K562 (cell line): Measurements from ENCODE around the gene MAML3. TPM values are rescaled to one million over a fixed set of nuclear protein-coding genes. Genes with fewer than 3 reads are reported as not detected.

ENCODE experiments used
- ATAC-seq: fragments of 200-7000 bp; cut with Tn5 transposase; 3 replicates; pipeline ENCODE4 v1.9.1; 2020; ENCODE audit warnings: moderate library complexity
- BruUV-seq: library from RNA; stranded (reverse); fragments of 400-500 nt; replicated peaks from 2 replicates; lab custom pipeline; 2021; lab: Mats Ljungman, UMichigan
- CTCF ChIA-PET: fragments of 300-600 bp; formaldehyde crosslinking; extraction: SDS; loops from one replicate; lab custom pipeline; 2021; ENCODE audit warnings: low intra/inter-chr PET ratio; lab: Yijun Ruan, JAX
- POLR2A ChIA-PET: fragments of 300-600, 350-650 bp; sonication (Branson Sonifier 250); formaldehyde crosslinking; extraction: SDS; loops from one replicate; lab custom pipeline; 2021; ENCODE audit warnings: antibody characterized with exemption, inconsistent platforms; lab: Yijun Ruan, JAX
- DNase-seq, 4 experiments: peaks; one replicate each; pipeline versions ENCODE4 v3.0.0 to v3.0.0-alpha.2; 2011 to 2018; ENCODE audit warnings: low spot score in 3 of 4, mixed read lengths in 3 of 4; ENCODE audit errors: extremely low read depth in 1 of 4
- FAIRE-seq: peaks from 2 replicates; lab custom pipeline; 2011; peaks lifted over from hg19 to GRCh38; lab: Jason Lieb, UNC
- H2AFZ ChIP-seq: 2 replicates; pipeline ENCODE4 v1.6.0; 2011; ENCODE audit warnings: low read depth, low read length, control low read depth, inconsistent platforms
- H3K27ac ChIP-seq: fragments of 200-600 bp; 3 replicates; pipeline ENCODE4 v1.8.0; 2011; ENCODE audit warnings: low read depth, mild to moderate bottlenecking, control low read depth, inconsistent platforms, low read length, moderate library complexity, mixed read lengths; ENCODE audit errors: extremely low read depth
- H3K27me3 ChIP-seq, 2 experiments: fragments of 300-600 bp in 1 of 2; 2 replicates in 1 of 2; 3 replicates in 1 of 2; pipeline versions ENCODE4 v1.6.0 to v1.8.0; 2011; ENCODE audit warnings: inconsistent platforms in 2 of 2, low read length in 2 of 2, mild to moderate bottlenecking in 1 of 2, mixed read lengths in 1 of 2, moderate library complexity in 1 of 2; ENCODE audit not compliant: control insufficient read depth in 2 of 2, insufficient read depth in 2 of 2
- H3K36me3 ChIP-seq: fragments of 300-600 bp; 3 replicates; pipeline ENCODE4 v1.8.0; 2011; ENCODE audit warnings: mild to moderate bottlenecking, low read length, inconsistent platforms; ENCODE audit not compliant: control insufficient read depth, insufficient read depth
- H3K4me1 ChIP-seq, 2 experiments: fragments of 200-600 bp in 1 of 2; replicated peaks in 1 of 2; 2 replicates in 1 of 2; 3 replicates in 1 of 2; pipeline versions ENCODE4 v1.5.1 to v1.8.0; 2011; ENCODE audit warnings: inconsistent platforms in 2 of 2, low read length in 2 of 2, mild to moderate bottlenecking in 1 of 2, mixed read lengths in 1 of 2, moderate library complexity in 1 of 2; ENCODE audit not compliant: control insufficient read depth in 2 of 2, insufficient read depth in 2 of 2
- H3K4me2 ChIP-seq: 2 replicates; pipeline ENCODE4 v1.6.1; 2011; ENCODE audit warnings: low read length, control low read depth, inconsistent platforms, mixed read lengths; ENCODE audit not compliant: insufficient read depth
- H3K4me3 ChIP-seq: fragments of 200-600 bp; sonication (generic), shearing (Covaris generic); 2 replicates; pipeline ENCODE4 v1.5.1; 2016; ENCODE audit warnings: control low read depth, inconsistent platforms
- H3K79me2 ChIP-seq: fragments of 200-600 bp; 3 replicates; pipeline ENCODE4 v1.8.0; 2011; ENCODE audit warnings: low read length, inconsistent platforms; ENCODE audit not compliant: control insufficient read depth, insufficient read depth
- H3K9ac ChIP-seq, 2 experiments: 2 replicates each; pipeline versions ENCODE4 v1.6.0 to v1.6.1; 2011; ENCODE audit warnings: low read depth in 2 of 2, low read length in 2 of 2, control low read depth in 1 of 2, inconsistent platforms in 1 of 2, mild to moderate bottlenecking in 1 of 2, mixed read lengths in 1 of 2; ENCODE audit not compliant: insufficient read depth in 1 of 2
- H3K9me1 ChIP-seq: one replicate; pipeline ENCODE4 v1.6.0; 2011; ENCODE audit warnings: inconsistent platforms, mild to moderate bottlenecking, low read length, moderate library complexity; ENCODE audit not compliant: control insufficient read depth, insufficient read depth
- H3K9me3 ChIP-seq: replicated peaks from 2 replicates; pipeline ENCODE4 v1.5.1; 2011; ENCODE audit warnings: low read depth, low read length, inconsistent platforms; ENCODE audit not compliant: control insufficient read depth, insufficient read depth
- H4K20me1 ChIP-seq: replicated peaks from 2 replicates; pipeline ENCODE4 v1.6.1; 2011; ENCODE audit warnings: low read length, inconsistent platforms, mixed read lengths; ENCODE audit not compliant: control insufficient read depth, insufficient read depth
- RAD21 ChIP-seq, 2 experiments: fragments of 250-450 bp in 1 of 2; fragments of 450-650 bp in 1 of 2; sonication (Bioruptor Pico) in 1 of 2; formaldehyde crosslinking in 1 of 2; IDR thresholded peaks in 1 of 2; conservative IDR thresholded peaks in 1 of 2; 2 replicates each; pipeline versions ENCODE4 v1.4.0 to v1.8.0; 2020 to 2022; ENCODE audit warnings: mild to moderate bottlenecking in 2 of 2, moderate library complexity in 1 of 2
- USF1 ChIP-seq: sonication (generic); formaldehyde crosslinking; IDR thresholded peaks from 2 replicates; pipeline ENCODE4 v1.9.0; 2022; ENCODE audit warnings: mild to moderate bottlenecking, missing genetic modification reagents
- ZBTB40 ChIP-seq, 2 experiments: fragments of 450-650 bp in 1 of 2; sonication (generic) in 1 of 2; formaldehyde crosslinking in 1 of 2; IDR thresholded peaks; 2 replicates each; pipeline versions ENCODE4 v1.7.1 to v1.9.0; 2016 to 2022; ENCODE audit warnings: inconsistent platforms in 1 of 2, mild to moderate bottlenecking in 1 of 2, missing genetic modification reagents in 1 of 2
- WGBS: fragments of 100-300 bp; shearing (Covaris generic); methylation state at CpG from one replicate; pipeline ENCODE4 v1.1.6; 2016; ENCODE audit warnings: low coverage, mixed read lengths; ENCODE audit not compliant: insufficient coverage; ENCODE audit errors: missing lambda C conversion rate; 5-methylcytosine and 5-hydroxymethylcytosine counted together
- in situ Hi-C: fragments of 300-500 bp; cut with MboI; formaldehyde crosslinking; loops from 4 replicates; pipeline ENCODE4 v1.15.0; 2018; ENCODE audit warnings: inconsistent platforms, mixed read lengths
- intact Hi-C: fragments of 100-400 bp; cut with micrococcal nuclease; formaldehyde crosslinking; loops from 2 replicates; pipeline ENCODE4 v1.14.2; 2022
- polyA plus RNA-seq, 8 experiments: library from polyadenylated mRNA; depleted of rRNA in 4 of 8; stranded (reverse) in 5 of 8; unstranded in 3 of 8; fragments of >200 nt; fragmentation: Nextera tagmentation in 2 of 8; fragmentation: Illumina TruSeq in 1 of 8; extraction: Ambion mirVana in 2 of 8; extraction: Trizol in 1 of 8; gene quantifications; 2 replicates each; pipeline versions ENCODE4 v1.2.1 to v1.2.3, GENCODE V29; 2011 to 2014; ENCODE audit warnings: inconsistent platforms in 1 of 8, missing spikeins in 1 of 8
- total RNA-seq, 7 experiments: library from RNA; depleted of rRNA in 6 of 7; stranded (reverse); fragments of >200 nt in 6 of 7; fragmentation: Illumina TruSeq in 2 of 7; extraction: Trizol in 2 of 7; gene quantifications; 2 replicates each; pipeline versions ENCODE4 v1.2.1 to v1.2.3, GENCODE V29; 2011 to 2021; ENCODE audit warnings: low replicate concordance in 1 of 7

The MAML3 gene
- total and polyA plus RNA-seq, 9 of the 15 experiments (the other 6 are each of a cell fraction or from before 2014, with no cell fraction given): 0.01 to 0.55 (median 0.25) TPM

DNA sequence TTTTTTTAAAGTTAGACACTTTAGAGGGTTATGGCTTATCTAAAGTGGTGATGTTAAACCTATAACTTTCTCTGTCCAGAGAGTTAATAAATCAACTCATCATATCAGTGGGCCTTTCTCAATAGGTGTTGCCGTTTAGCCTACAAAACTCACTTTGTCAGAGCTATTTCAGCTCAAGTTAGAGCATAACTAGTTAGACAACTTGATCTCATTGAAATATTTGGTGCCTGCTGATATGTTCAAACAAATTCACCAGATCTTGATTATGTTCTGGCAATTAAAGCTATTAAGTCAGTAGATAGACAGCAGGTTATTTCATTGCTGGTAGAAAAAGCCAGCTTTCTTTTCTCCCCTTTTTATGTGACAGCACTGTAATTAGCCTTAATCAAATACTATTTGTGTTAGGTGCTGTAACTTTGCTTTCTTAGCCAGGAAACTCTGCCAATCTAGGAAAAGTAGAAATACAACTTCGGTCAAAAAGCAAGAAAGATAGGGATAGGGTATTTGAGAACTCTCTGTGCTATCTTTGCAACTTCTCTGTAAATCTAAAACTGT is 191.8 kb downstream of the MAML3 start (continued):
- TF ChIP-seq USF1: no peak

DNA sequence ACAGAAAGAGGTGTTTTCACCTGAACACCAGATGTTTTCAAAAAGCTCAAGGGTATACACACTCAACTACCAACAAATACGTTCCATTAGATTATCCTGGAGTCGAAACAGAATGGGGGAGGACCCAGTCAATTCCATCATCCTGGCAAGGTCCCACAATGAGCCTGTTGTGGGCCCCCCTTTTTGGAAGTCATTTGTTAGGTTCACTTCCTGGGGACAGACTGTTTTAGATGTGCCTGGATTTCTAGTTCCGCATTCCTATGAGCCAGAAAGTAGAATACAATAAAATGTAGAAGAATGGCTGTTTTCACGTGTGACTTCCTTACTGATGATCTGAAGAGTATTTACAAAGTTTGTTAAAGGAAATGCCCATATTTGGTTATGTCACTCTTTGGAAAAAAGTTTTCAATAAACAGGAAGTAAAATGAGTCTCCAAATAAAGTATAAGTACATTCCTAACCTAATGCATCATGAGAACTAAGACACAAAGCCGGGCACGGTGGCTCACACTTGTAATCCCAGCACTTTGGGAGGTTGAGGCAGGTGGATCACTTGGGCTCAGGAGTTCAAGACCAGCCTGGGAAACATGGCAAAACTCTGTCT is 192.5 kb downstream of the MAML3 start:
- peak; percentile 37; the same call in 1 of the 2 replicates for TF ChIP-seq ZBTB40 (IDR thresholded peaks at IDR 0.05)
- no peak for TF ChIP-seq ZBTB40 (CRISPR knock-in tag; IDR thresholded peaks at IDR 0.05)
- TF ChIP-seq RAD21 (CRISPR knock-in tag; conservative IDR thresholded peaks at IDR 0.05 in 1 of 2, IDR thresholded peaks at IDR 0.05 in 1 of 2): no peak
- TF ChIP-seq, all 486 proteins: peak for 1
- DNase-seq: no peak
- H3K79me2 ChIP-seq: no peaks in the 10 kb centered on the region
- no peak for FAIRE-seq
- BruUV-seq: no TSS peak
- H2AFZ ChIP-seq: no peak overlapping the region
- no peak overlapping the region for H3K9ac ChIP-seq
- no peaks in the 10 kb centered on the region for H3K27me3 ChIP-seq
- 0% methylated on average over 6 of the region's 6 CpGs for WGBS
- no peak overlapping the region for H3K4me3 ChIP-seq
- H3K9me1 ChIP-seq: no peaks in the 10 kb centered on the region
- POLR2A ChIA-PET: interaction anchor here (0.6 to 0.7 kb wide), 2 partner anchors 296 to 309 kb away, joined by 3 to 4 read pairs; partner anchors contain the start of gene MGST2
- no peak for ATAC-seq
- H3K27ac ChIP-seq: no peak overlapping the region
- H4K20me1 ChIP-seq: no peaks in the 10 kb centered on the region
- no peaks in the 10 kb centered on the region for H3K9me3 ChIP-seq
- in situ Hi-C loops: no loop called here
- CTCF ChIA-PET: no interaction called here
- H3K36me3 ChIP-seq: no peaks in the 10 kb centered on the region
- intact Hi-C loops: no loop called here
- H3K4me2 ChIP-seq: no peak overlapping the region
- H3K4me1 ChIP-seq: no peaks in the 10 kb centered on the region
